Karpas-422 (cell line): ENCODE measurements around the gene CLCN3. TPM values are rescaled to one million over a fixed set of nuclear protein-coding genes. Genes with fewer than 3 reads are reported as not detected.

Source experiments
- DNase-seq: peaks from one replicate; pipeline ENCODE4 v3.0.0-alpha.2; 2015
- H2AFZ ChIP-seq: fragments of 200-600 bp; sonication (generic); 2 replicates; pipeline ENCODE4 v1.6.1; 2014; ENCODE audit warnings: antibody characterized with exemption, low read length, mixed read lengths
- H3K27ac ChIP-seq: fragments of 200-600 bp; sonication (generic); 2 replicates; pipeline ENCODE4 v1.5.1; 2014; ENCODE audit warnings: mild to moderate bottlenecking, low read length, moderate library complexity
- H3K27me3 ChIP-seq: fragments of 200-600 bp; sonication (generic); 2 replicates; pipeline ENCODE4 v1.6.1; 2014; ENCODE audit warnings: low read length, mixed read lengths
- H3K36me3 ChIP-seq: fragments of 200-600 bp; sonication (generic); 2 replicates; pipeline ENCODE4 v1.6.1; 2014; ENCODE audit warnings: low read length, mixed read lengths; ENCODE audit not compliant: insufficient read depth
- H3K4me1 ChIP-seq: fragments of 200-600 bp; sonication (generic); 2 replicates; pipeline ENCODE4 v1.6.1; 2014; ENCODE audit warnings: mild to moderate bottlenecking, low read length, mixed read lengths
- H3K4me2 ChIP-seq: fragments of 200-600 bp; sonication (generic); 2 replicates; pipeline ENCODE4 v1.6.1; 2014; ENCODE audit warnings: low read length, low read depth, mild to moderate bottlenecking; ENCODE audit not compliant: poor library complexity, severe bottlenecking
- H3K4me3 ChIP-seq: fragments of 200-600 bp; sonication (generic); 2 replicates; pipeline ENCODE4 v1.5.1; 2014; ENCODE audit warnings: mild to moderate bottlenecking, antibody characterized with exemption, low read length, mixed read lengths
- H3K79me2 ChIP-seq: fragments of 200-600 bp; sonication (generic); 2 replicates; pipeline ENCODE4 v1.6.1; 2014; ENCODE audit warnings: mild to moderate bottlenecking, low read length, mixed read lengths
- H3K9ac ChIP-seq: fragments of 200-600 bp; sonication (generic); 2 replicates; pipeline ENCODE4 v1.6.0; 2014; ENCODE audit warnings: low read length
- H3K9me2 ChIP-seq: fragments of 200-600 bp; sonication (generic), shearing (Covaris generic); replicated peaks from 2 replicates; pipeline ENCODE4 v1.6.0; 2014; ENCODE audit warnings: mild to moderate bottlenecking, low read length, moderate library complexity; ENCODE audit not compliant: insufficient read depth
- H3K9me3 ChIP-seq: fragments of 300-700, 200-600 bp; sonication (generic); 2 replicates; pipeline ENCODE4 v1.6.1; 2014; ENCODE audit warnings: low read length, mixed read lengths
- H4K20me1 ChIP-seq: fragments of 200-600 bp; sonication (generic); 2 replicates; pipeline ENCODE4 v1.6.1; 2014; ENCODE audit warnings: mild to moderate bottlenecking, antibody characterized with exemption, low read length, low read depth; ENCODE audit not compliant: insufficient read depth
- total RNA-seq: library from RNA; depleted of rRNA; stranded (reverse); fragments of >200 nt; shearing (Covaris generic); gene quantifications from 2 replicates; pipeline ENCODE4 v1.2.3, GENCODE V29; 2014; ENCODE audit warnings: low replicate concordance

CLCN3 gene
- total RNA-seq, 1 experiment from 2014 or later, result 38.5 TPM

DNA sequence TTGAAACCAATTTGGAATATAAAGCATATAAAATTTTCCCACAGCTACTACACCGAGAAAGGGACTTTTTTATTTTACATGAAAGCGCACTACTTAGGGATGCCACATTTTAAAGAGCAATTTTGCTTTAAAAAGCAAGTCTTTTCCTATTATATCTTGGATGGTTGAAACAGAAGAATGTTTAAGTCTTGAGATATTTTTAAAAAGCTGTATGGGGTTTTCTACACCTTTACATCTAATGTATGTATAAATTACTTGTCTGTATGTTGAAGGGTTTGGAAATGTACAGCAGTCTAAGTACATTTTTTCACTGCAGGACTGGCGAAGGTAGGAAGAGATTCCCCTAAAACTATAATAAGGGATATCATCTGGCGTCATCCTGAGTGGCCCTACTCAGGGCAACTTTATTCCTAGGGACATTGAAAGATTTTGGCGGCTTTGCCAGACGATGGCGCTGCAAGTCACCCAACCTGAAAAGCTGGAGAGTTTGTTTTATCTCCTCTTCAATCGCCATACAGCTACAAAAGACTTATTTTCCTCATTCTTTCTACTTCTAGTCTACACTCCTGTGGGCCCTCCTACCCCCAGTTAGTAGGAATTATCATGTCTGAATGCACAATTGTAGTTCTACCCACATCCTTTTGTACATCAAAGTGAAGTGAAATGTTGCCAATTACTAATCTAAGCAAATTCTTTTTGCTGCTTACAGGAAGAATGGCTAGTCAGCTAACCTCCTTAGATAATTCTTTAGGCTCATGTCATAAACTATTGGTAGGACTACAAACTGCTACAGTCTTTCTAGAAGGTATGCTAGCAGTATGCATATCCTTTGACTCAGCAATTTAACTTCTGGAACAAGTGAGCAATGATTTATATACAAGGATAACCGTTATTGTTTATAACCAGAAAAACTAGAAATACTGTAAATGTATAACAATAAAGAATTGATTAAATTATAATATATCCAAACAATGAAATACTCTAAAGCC is 7.2 kb upstream of the CLCN3 start:
- Histone ChIP-seq H4K20me1 (no peaks in the 10 kb centered on the region), H3K9ac (peak overlapping the region; percentile 69), H3K4me3 (peak overlapping the region; percentile 89), H3K9me3 (no peaks in the 10 kb centered on the region), H3K4me1 (peaks cover 27% of the 10 kb centered on the region), H3K4me2 (peak overlapping the region; percentile 96), H3K79me2 (peaks cover 39% of the 10 kb centered on the region), H3K36me3 (no peaks in the 10 kb centered on the region), H3K9me2 (no peaks in the 10 kb centered on the region), H3K27ac (peak overlapping the region; percentile 72), H3K27me3 (no peaks in the 10 kb centered on the region), H2AFZ (peak overlapping the region; percentile 87; the same call in 1 of the 2 replicates)
- peak; percentile 81 for DNase-seq

DNA sequence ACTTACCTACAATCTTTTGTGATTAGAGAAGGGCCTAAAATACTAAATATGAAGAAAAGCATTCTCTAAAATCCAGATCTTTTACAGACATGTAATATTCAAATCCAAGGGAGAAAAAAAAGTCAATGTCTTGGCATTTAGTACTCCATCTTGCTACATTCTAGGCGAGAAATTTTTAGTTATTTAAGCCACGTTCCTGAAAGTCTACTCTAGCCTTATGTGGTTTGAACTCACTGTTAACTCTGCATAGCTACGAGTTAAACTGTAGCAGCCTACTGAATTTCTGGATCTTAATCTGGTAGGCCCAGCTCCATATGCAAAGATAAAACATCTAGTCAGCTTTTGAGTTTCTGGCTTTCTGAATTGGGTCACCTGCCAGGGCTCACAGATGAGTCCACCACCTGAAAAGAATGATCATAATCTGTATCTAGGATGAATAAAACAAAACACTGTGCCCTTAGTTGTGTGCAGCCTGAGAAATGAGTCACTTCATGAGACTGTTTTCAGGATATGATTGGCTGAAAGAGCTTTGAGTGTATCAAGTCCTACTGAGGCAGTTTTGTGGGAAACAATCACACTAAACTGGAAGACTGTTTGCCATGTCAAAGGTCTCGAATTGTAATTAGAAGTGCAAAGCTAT is 4.8 kb upstream of the CLCN3 start:
- Histone ChIP-seq H4K20me1 (no peaks in the 10 kb centered on the region), H3K27ac (peak overlapping the region; percentile 22; the same call in 1 of the 2 replicates), H3K4me2 (no peak overlapping the region), H3K9ac (no peak overlapping the region), H3K9me2 (no peaks in the 10 kb centered on the region), H3K9me3 (no peaks in the 10 kb centered on the region), H3K36me3 (no peaks in the 10 kb centered on the region), H3K4me1 (peaks cover 34% of the 10 kb centered on the region), H3K79me2 (peaks cover 21% of the 10 kb centered on the region), H3K27me3 (no peaks in the 10 kb centered on the region), H2AFZ (peak overlapping the region; percentile 94), H3K4me3 (no peak overlapping the region)
- DNase-seq, result no peak

DNA sequence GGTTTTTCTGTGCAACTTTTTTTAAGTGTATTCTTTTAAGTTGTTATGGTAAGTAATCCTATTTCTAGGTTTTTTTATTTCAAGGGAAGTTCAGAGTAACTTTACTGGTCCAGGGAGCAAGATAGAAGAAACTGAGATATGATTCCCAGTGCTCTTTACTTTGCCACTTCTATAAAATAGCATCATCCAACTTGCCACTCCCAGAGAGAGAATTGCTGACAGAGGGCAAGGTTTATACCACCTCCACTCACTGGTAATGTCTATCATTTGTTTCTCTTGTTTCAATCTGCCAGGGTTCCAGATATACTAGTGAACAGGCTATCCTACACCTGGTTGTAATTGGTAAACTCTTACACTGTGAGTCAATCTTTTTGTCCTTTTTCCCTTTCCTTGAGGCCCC is 3.5 kb upstream of the CLCN3 start:
- Histone ChIP-seq H3K4me3 (no peak overlapping the region), H3K9me2 (no peaks in the 10 kb centered on the region), H3K27ac (no peak overlapping the region), H3K27me3 (no peaks in the 10 kb centered on the region), H3K4me1 (peaks cover 27% of the 10 kb centered on the region), H3K36me3 (no peaks in the 10 kb centered on the region), H3K9ac (no peak overlapping the region), H3K79me2 (peaks cover 21% of the 10 kb centered on the region), H3K9me3 (no peaks in the 10 kb centered on the region), H3K4me2 (no peak overlapping the region), H4K20me1 (no peaks in the 10 kb centered on the region), H2AFZ (no peak overlapping the region)
- no peak for DNase-seq

DNA sequence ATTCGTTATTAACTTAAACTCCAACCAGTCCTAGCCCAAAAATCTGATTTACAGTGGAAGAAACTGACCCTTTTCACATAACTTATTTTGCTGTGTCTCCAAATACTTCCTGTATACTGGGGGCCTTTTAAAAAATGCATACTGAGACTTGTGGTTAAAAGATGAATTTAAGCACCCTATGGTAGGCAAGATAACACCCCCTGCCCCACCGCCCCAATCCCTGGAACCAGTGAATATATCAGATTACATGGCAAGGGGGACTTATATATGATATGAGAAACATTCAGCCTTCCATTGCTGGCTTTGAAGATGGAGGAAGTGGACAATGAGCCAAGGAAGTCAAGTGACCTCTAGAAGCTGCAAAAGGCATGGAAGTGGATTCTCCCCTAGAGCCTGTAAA is 3.1 kb upstream of the CLCN3 start:
- Histone ChIP-seq H4K20me1 (no peaks in the 10 kb centered on the region), H3K9me2 (no peaks in the 10 kb centered on the region), H3K9me3 (no peaks in the 10 kb centered on the region), H3K4me3 (no peak overlapping the region), H3K79me2 (peaks cover 21% of the 10 kb centered on the region), H3K4me1 (peaks cover 32% of the 10 kb centered on the region), H3K27me3 (no peaks in the 10 kb centered on the region), H3K27ac (no peak overlapping the region), H2AFZ (no peak overlapping the region), H3K9ac (no peak overlapping the region), H3K4me2 (no peak overlapping the region), H3K36me3 (no peaks in the 10 kb centered on the region)
- no peak for DNase-seq

DNA sequence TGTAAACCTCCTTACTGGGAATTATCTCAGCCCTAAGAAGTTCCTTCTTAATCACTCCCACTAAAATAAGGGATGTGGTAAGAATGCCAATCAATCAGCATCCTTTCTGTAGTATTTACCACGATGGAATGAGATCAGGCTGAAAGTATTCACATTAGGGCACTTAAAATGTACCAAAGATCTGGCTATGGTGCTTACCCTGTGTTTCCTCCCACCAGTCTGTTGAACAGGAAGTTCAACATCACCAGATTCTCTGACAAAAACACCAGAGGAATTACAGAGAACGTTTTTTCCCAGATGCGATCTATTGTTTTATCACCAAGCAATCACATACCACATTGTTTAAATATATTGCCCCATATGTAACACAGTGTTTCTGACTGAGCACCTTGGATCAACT is 2.1 kb upstream of the CLCN3 start:
- Histone ChIP-seq H3K4me2 (peak overlapping the region; percentile 85), H3K9me2 (no peaks in the 10 kb centered on the region), H3K27ac (peak overlapping the region; percentile 90), H4K20me1 (no peaks in the 10 kb centered on the region), H3K79me2 (peaks cover 31% of the 10 kb centered on the region), H3K9ac (no peak overlapping the region), H3K9me3 (no peaks in the 10 kb centered on the region), H3K27me3 (no peaks in the 10 kb centered on the region), H2AFZ (peak overlapping the region; percentile 51; the same call in 1 of the 2 replicates), H3K36me3 (no peaks in the 10 kb centered on the region), H3K4me3 (0 out of 2 replicates have a peak overlapping the region, but pooled peaks have one; percentile 74), H3K4me1 (peaks cover 36% of the 10 kb centered on the region)
- DNase-seq, result no peak

GRCh38 chr4:169618986-169619385 is 1.4 kb upstream of the CLCN3 start:
- H3K9me3 ChIP-seq, result no peaks in the 10 kb centered on the region
- peaks cover 38% of the 10 kb centered on the region for H3K79me2 ChIP-seq
- peak overlapping the region; percentile 49; the same call in 1 of the 2 replicates for H2AFZ ChIP-seq
- peaks cover 33% of the 10 kb centered on the region for H3K4me1 ChIP-seq
- DNase-seq, result no peak
- peak overlapping the region; percentile 74 for H3K4me3 ChIP-seq
- peak overlapping the region; percentile 48 for H3K9ac ChIP-seq
- no peaks in the 10 kb centered on the region for H4K20me1 ChIP-seq
- H3K36me3 ChIP-seq, result no peaks in the 10 kb centered on the region
- peak overlapping the region; percentile 85 for H3K4me2 ChIP-seq
- no peaks in the 10 kb centered on the region for H3K9me2 ChIP-seq
- no peaks in the 10 kb centered on the region for H3K27me3 ChIP-seq
- peak overlapping the region; percentile 90 for H3K27ac ChIP-seq

GRCh38 chr4:169619518-169619957 is 840 bp upstream of the CLCN3 start:
- Histone ChIP-seq H3K9ac (peak overlapping the region; percentile 85), H3K79me2 (peaks cover 44% of the 10 kb centered on the region), H3K9me3 (no peaks in the 10 kb centered on the region), H3K27me3 (no peaks in the 10 kb centered on the region), H3K27ac (peak overlapping the region; percentile 90), H2AFZ (peak overlapping the region; percentile 16; the same call in 1 of the 2 replicates), H3K4me2 (peak overlapping the region; percentile 85), H3K4me1 (peaks cover 33% of the 10 kb centered on the region), H3K36me3 (no peaks in the 10 kb centered on the region), H4K20me1 (no peaks in the 10 kb centered on the region), H3K9me2 (no peaks in the 10 kb centered on the region), H3K4me3 (peak overlapping the region; percentile 74)
- DNase-seq, result peak; percentile 84

- no peaks in the 10 kb centered on the region for H3K36me3 ChIP-seq
- H3K4me3 ChIP-seq, result peak overlapping the region; percentile 91
- peak; percentile 48 for DNase-seq
- H3K27me3 ChIP-seq, result no peaks in the 10 kb centered on the region
- peaks cover 26% of the 10 kb centered on the region for H3K4me1 ChIP-seq
- no peak overlapping the region for H2AFZ ChIP-seq
- H3K9me3 ChIP-seq, result no peaks in the 10 kb centered on the region
- peak overlapping the region; percentile 98 for H3K9ac ChIP-seq
- H4K20me1 ChIP-seq, result no peaks in the 10 kb centered on the region
- H3K27ac ChIP-seq, result peak overlapping the region; percentile 86
- H3K4me2 ChIP-seq, result peak overlapping the region; percentile 92
- no peaks in the 10 kb centered on the region for H3K9me2 ChIP-seq
- H3K79me2 ChIP-seq, result peaks cover 57% of the 10 kb centered on the region
These were observed 486 bp downstream of the CLCN3 start for GRCh38 chr4:169620880-169621248.
